HepG2 (cell line): ENCODE results near the gene STOM. TPM values are rescaled to one million over a fixed set of nuclear protein-coding genes. Genes with fewer than 3 reads are reported as not detected.

Source experiments
- AHR ChIP-seq: IDR thresholded peaks from 2 replicates; pipeline ENCODE4 v1.6.1; 2018; ENCODE audit warnings: missing genetic modification reagents, missing compliant biosample characterization
- CCAR2 ChIP-seq: fragments of 200-400 bp; formaldehyde crosslinking; optimal IDR thresholded peaks from 2 replicates; pipeline ENCODE3; 2018; ENCODE audit warnings: low read depth, mild to moderate bottlenecking, low read length, moderate library complexity
- DPF2 ChIP-seq: sonication (generic); formaldehyde crosslinking; IDR thresholded peaks from 2 replicates; pipeline ENCODE4 v1.4.0; 2020; ENCODE audit warnings: mild to moderate bottlenecking, low read depth, missing genetic modification reagents, borderline replicate concordance
- EP300 ChIP-seq, 3 experiments: sonication (generic) in 1 of 3; formaldehyde crosslinking in 1 of 3; IDR thresholded peaks; 2 replicates each; pipeline versions ENCODE4 v1.5.1 to v1.6.1; 2011 to 2020; ENCODE audit warnings: low read depth in 2 of 3, low read length in 2 of 3, borderline replicate concordance in 1 of 3, improper control_type of control experiment in 1 of 3, mild to moderate bottlenecking in 1 of 3, missing genetic modification reagents in 1 of 3, moderate library complexity in 1 of 3
- HDAC1 ChIP-seq: sonication (generic); formaldehyde crosslinking; IDR thresholded peaks from 2 replicates; pipeline ENCODE4 v1.5.1; 2020; ENCODE audit warnings: mild to moderate bottlenecking, missing genetic modification reagents
- HNRNPLL ChIP-seq: fragments of 200-400 bp; formaldehyde crosslinking; IDR thresholded peaks from 2 replicates; pipeline ENCODE4 v1.6.1; 2017; ENCODE audit warnings: mild to moderate bottlenecking, low read depth, low read length; ENCODE audit not compliant: poor library complexity, severe bottlenecking
- RBM22 ChIP-seq: fragments of 200-400 bp; formaldehyde crosslinking; optimal IDR thresholded peaks from 2 replicates; pipeline ENCODE3; 2017; ENCODE audit warnings: mild to moderate bottlenecking, low read length, moderate library complexity
- SALL1 ChIP-seq: sonication (generic); formaldehyde crosslinking; IDR thresholded peaks from 2 replicates; pipeline ENCODE4 v1.8.0; 2022; ENCODE audit warnings: mild to moderate bottlenecking, missing genetic modification reagents
- SRY ChIP-seq: sonication (generic); formaldehyde crosslinking; IDR thresholded peaks from 2 replicates; pipeline ENCODE4 v1.8.0; 2022; ENCODE audit warnings: mild to moderate bottlenecking, missing genetic modification reagents
- TCF12 ChIP-seq, 2 experiments: fragments of 450-650 bp in 1 of 2; sonication (generic) in 1 of 2; formaldehyde crosslinking in 1 of 2; IDR thresholded peaks; 2 replicates each; pipeline versions ENCODE4 v1.6.1 to v1.8.0; 2017 to 2022; ENCODE audit warnings: antibody characterized with exemption in 1 of 2, mild to moderate bottlenecking in 1 of 2, missing genetic modification reagents in 1 of 2, moderate library complexity in 1 of 2
- THAP11 ChIP-seq: IDR thresholded peaks from 2 replicates; pipeline ENCODE4 v1.6.1; 2016; ENCODE audit warnings: missing biosample characterization, missing genetic modification reagents
- ZNF337 ChIP-seq: sonication (generic); formaldehyde crosslinking; IDR thresholded peaks from 2 replicates; pipeline ENCODE4 v1.5.1; 2020; ENCODE audit warnings: missing genetic modification reagents, low read depth, mild to moderate bottlenecking, borderline replicate concordance
- ZNF569 ChIP-seq: sonication (generic); formaldehyde crosslinking; IDR thresholded peaks from 2 replicates; pipeline ENCODE4 v1.5.0; 2020; ENCODE audit warnings: mild to moderate bottlenecking, missing genetic modification reagents, moderate library complexity, borderline replicate concordance
- polyA plus RNA-seq, 8 experiments: library from polyadenylated mRNA; depleted of rRNA in 3 of 8; stranded (reverse) in 7 of 8; unstranded in 1 of 8; fragments of >200 nt; fragmentation: Illumina TruSeq in 4 of 8; extraction: Trizol in 4 of 8; gene quantifications; 2 replicates each; pipeline versions ENCODE4 v1.2.1 to v1.2.3, GENCODE V29; 2011 to 2016; ENCODE audit warnings: low read depth in 4 of 8, missing spikeins in 1 of 8, mixed read lengths in 1 of 8; ENCODE audit not compliant: insufficient read depth in 1 of 8
- total RNA-seq, 5 experiments: library from RNA; depleted of rRNA; stranded (reverse); fragments of >200 nt; fragmentation: Illumina TruSeq; extraction: Trizol; gene quantifications; 2 replicates each; pipeline ENCODE4 v1.2.3, GENCODE V29; 2016; ENCODE audit warnings: low read depth in 1 of 5
- TF ChIP-seq, protein P1 (sequence below): sonication (generic); formaldehyde crosslinking; IDR thresholded peaks from 2 replicates; pipeline ENCODE4 v1.5.0; 2020; ENCODE audit warnings: mild to moderate bottlenecking, missing genetic modification reagents
- TF ChIP-seq, protein P2 (sequence below): sonication (generic); formaldehyde crosslinking; IDR thresholded peaks from 2 replicates; pipeline ENCODE4 v1.5.1; 2020; ENCODE audit warnings: missing genetic modification reagents, mild to moderate bottlenecking, borderline replicate concordance
- TF ChIP-seq, protein P3 (sequence below): sonication (generic); formaldehyde crosslinking; IDR thresholded peaks from 2 replicates; pipeline ENCODE4 v1.4.0; 2020; ENCODE audit warnings: missing genetic modification reagents, borderline replicate concordance
- TF ChIP-seq, protein P4 (sequence below): sonication (generic); formaldehyde crosslinking; IDR thresholded peaks from 2 replicates; pipeline ENCODE4 v1.5.0; 2020; ENCODE audit warnings: missing genetic modification reagents

The STOM gene
- total and polyA plus RNA-seq, 2 of the 13 experiments (the other 11 are each of a cell fraction or from before 2014, with no cell fraction given), result 43.6 to 165 TPM

DNA sequence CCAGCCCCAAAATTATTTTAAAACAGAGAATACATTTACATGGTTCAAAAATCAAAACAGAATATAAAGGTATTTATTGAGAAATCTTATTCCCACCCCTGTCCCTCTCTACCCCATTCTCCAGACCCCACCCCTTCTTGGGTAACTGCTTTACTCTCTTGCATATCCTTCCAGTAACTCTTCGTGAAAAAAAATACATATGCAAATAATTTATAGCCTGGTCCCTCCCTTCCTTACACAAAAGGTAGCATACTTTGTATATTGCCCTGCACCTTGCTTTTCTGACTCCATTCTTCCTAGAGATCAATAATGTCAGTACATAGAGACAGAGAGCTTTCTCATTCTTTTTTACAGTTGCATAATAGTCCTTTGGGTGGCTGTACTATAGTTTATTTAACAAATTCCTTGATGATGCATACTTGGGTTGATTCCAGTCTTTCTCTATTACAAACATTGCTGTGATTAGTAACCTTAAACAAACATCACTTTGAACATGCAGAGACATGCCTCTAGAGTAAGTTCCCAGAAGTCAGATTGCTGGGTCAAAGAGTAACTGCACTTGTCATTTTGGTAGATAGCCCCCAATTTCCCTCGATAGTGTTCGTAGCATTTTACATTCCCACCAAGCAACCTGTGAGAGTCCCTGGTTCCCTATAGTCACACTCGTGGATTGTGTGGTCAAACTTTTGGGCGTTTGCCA is 47.9 kb downstream of the STOM start (continued):
- TF ChIP-seq, protein P1, sequence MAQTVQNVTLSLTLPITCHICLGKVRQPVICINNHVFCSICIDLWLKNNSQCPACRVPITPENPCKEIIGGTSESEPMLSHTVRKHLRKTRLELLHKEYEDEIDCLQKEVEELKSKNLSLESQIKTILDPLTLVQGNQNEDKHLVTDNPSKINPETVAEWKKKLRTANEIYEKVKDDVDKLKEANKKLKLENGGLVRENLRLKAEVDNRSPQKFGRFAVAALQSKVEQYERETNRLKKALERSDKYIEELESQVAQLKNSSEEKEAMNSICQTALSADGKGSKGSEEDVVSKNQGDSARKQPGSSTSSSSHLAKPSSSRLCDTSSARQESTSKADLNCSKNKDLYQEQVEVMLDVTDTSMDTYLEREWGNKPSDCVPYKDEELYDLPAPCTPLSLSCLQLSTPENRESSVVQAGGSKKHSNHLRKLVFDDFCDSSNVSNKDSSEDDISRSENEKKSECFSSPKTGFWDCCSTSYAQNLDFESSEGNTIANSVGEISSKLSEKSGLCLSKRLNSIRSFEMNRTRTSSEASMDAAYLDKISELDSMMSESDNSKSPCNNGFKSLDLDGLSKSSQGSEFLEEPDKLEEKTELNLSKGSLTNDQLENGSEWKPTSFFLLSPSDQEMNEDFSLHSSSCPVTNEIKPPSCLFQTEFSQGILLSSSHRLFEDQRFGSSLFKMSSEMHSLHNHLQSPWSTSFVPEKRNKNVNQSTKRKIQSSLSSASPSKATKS (CRISPR knock-in tag), result 0 out of 2 replicates have a peak, but pooled peaks have one; percentile 53
- no peak for TF ChIP-seq AHR (CRISPR knock-in tag)
- peak; percentile 58; the same call in 1 of the 2 replicates for TF ChIP-seq SALL1 (CRISPR knock-in tag)
- TF ChIP-seq ZNF337 (CRISPR knock-in tag), result peak; percentile 55; the same call in 1 of the 2 replicates
- no peak for TF ChIP-seq SRY (CRISPR knock-in tag)
- TF ChIP-seq, protein P2, sequence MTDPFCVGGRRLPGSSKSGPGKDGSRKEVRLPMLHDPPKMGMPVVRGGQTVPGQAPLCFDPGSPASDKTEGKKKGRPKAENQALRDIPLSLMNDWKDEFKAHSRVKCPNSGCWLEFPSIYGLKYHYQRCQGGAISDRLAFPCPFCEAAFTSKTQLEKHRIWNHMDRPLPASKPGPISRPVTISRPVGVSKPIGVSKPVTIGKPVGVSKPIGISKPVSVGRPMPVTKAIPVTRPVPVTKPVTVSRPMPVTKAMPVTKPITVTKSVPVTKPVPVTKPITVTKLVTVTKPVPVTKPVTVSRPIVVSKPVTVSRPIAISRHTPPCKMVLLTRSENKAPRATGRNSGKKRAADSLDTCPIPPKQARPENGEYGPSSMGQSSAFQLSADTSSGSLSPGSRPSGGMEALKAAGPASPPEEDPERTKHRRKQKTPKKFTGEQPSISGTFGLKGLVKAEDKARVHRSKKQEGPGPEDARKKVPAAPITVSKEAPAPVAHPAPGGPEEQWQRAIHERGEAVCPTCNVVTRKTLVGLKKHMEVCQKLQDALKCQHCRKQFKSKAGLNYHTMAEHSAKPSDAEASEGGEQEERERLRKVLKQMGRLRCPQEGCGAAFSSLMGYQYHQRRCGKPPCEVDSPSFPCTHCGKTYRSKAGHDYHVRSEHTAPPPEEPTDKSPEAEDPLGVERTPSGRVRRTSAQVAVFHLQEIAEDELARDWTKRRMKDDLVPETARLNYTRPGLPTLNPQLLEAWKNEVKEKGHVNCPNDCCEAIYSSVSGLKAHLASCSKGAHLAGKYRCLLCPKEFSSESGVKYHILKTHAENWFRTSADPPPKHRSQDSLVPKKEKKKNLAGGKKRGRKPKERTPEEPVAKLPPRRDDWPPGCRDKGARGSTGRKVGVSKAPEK, result no peak
- no peak for TF ChIP-seq RBM22
- TF ChIP-seq ZNF569, result no peak
- TF ChIP-seq DPF2 (CRISPR knock-in tag), result peak; percentile 73; the same call in 1 of the 2 replicates
- TF ChIP-seq THAP11 (CRISPR knock-in tag), result peak; percentile 62; the same call in 1 of the 2 replicates
- TF ChIP-seq, protein P3, sequence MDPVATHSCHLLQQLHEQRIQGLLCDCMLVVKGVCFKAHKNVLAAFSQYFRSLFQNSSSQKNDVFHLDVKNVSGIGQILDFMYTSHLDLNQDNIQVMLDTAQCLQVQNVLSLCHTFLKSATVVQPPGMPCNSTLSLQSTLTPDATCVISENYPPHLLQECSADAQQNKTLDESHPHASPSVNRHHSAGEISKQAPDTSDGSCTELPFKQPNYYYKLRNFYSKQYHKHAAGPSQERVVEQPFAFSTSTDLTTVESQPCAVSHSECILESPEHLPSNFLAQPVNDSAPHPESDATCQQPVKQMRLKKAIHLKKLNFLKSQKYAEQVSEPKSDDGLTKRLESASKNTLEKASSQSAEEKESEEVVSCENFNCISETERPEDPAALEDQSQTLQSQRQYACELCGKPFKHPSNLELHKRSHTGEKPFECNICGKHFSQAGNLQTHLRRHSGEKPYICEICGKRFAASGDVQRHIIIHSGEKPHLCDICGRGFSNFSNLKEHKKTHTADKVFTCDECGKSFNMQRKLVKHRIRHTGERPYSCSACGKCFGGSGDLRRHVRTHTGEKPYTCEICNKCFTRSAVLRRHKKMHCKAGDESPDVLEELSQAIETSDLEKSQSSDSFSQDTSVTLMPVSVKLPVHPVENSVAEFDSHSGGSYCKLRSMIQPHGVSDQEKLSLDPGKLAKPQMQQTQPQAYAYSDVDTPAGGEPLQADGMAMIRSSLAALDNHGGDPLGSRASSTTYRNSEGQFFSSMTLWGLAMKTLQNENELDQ (CRISPR knock-in tag), result no peak
- peak; percentile 81 to 97; a peak in 3 of 4 replicates for TF ChIP-seq EP300 (IDR thresholded peaks at IDR 0.05; ENCODE audit: low read depth in 2 of 2, low read length in 2 of 2)
- peak; percentile 88 for TF ChIP-seq EP300 (CRISPR knock-in tag; IDR thresholded peaks at IDR 0.05; ENCODE audit: borderline replicate concordance)
- TF ChIP-seq CCAR2, result no peak
- TF ChIP-seq, protein P4, sequence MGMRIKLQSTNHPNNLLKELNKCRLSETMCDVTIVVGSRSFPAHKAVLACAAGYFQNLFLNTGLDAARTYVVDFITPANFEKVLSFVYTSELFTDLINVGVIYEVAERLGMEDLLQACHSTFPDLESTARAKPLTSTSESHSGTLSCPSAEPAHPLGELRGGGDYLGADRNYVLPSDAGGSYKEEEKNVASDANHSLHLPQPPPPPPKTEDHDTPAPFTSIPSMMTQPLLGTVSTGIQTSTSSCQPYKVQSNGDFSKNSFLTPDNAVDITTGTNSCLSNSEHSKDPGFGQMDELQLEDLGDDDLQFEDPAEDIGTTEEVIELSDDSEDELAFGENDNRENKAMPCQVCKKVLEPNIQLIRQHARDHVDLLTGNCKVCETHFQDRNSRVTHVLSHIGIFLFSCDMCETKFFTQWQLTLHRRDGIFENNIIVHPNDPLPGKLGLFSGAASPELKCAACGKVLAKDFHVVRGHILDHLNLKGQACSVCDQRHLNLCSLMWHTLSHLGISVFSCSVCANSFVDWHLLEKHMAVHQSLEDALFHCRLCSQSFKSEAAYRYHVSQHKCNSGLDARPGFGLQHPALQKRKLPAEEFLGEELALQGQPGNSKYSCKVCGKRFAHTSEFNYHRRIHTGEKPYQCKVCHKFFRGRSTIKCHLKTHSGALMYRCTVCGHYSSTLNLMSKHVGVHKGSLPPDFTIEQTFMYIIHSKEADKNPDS (CRISPR knock-in tag), result peak; percentile 88; the same call in 1 of the 2 replicates
- peak; percentile 84; the same call in 1 of the 2 replicates for TF ChIP-seq HDAC1 (CRISPR knock-in tag)
- no peak for TF ChIP-seq HNRNPLL
- no peak for TF ChIP-seq TCF12 (IDR thresholded peaks at IDR 0.05)
- peak; percentile 23; the same call in 1 of the 2 replicates for TF ChIP-seq TCF12 (CRISPR knock-in tag; IDR thresholded peaks at IDR 0.05)
